Cardiac atrium fibroblast (primary cell): ENCODE results near the gene ZDHHC7. TPM values are rescaled to one million over a fixed set of nuclear protein-coding genes. Genes with fewer than 3 reads are reported as not detected.

Experiments used
- total RNA-seq: library from RNA; depleted of rRNA; stranded (reverse); fragments of >200 nt; gene quantifications from 2 replicates; pipeline ENCODE4 v1.2.3, GENCODE V29; 2015

The ZDHHC7 gene, protein sequence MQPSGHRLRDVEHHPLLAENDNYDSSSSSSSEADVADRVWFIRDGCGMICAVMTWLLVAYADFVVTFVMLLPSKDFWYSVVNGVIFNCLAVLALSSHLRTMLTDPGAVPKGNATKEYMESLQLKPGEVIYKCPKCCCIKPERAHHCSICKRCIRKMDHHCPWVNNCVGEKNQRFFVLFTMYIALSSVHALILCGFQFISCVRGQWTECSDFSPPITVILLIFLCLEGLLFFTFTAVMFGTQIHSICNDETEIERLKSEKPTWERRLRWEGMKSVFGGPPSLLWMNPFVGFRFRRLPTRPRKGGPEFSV
- total RNA-seq, result 43.7 and 45.8 TPM in 2 replicates

DNA sequence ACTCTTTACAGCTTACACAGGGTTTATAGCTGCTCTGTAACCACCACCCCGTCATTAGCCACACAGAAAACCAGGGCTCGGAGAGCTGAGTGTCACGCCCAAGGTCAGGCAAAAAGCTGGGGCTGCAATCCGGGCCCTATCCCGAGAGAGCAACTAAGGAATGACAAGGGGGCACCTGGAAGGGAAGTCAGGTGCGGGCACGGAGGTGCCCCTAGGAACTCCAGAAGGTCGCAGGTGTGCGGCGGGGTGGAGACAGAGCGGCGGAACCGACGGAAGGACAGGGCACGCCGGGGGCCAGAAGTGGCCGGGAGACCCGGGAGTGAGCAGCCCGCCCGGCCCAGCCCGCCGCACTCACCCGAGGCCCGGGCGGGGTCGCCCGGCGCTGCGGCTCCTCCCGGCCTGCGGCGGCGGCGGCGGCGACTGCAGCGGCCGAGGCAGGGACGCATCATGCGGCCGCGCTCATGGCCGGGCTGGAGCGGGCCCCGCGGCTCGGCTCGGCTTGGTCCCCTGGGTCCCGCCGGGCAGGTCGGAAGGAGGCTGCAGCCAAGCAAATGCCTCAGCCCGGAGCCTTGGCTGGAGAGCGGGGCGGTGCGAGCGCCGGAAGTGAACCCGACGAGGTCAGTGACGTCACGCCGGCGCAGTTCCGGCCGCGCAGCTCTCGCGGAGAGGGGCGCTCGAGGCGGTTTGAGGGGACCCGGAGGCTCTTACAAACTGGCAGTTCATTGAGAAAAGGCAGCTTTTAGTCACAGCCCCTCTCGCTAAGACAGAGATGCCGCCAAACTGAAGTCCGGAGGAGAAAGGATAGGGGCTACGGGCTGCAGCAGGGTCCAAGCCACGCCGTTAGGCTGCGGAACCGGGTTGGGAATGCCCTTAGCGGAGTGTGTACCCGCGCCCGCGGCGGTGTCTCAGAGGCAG, at the start of gene ZDHHC7:
Gene ZDHHC7, minus strand, starts transcription at position 605 of the 915 bp plus-strand sequence. CDS start 20,917 bp downstream, outside the sequence.

DNA sequence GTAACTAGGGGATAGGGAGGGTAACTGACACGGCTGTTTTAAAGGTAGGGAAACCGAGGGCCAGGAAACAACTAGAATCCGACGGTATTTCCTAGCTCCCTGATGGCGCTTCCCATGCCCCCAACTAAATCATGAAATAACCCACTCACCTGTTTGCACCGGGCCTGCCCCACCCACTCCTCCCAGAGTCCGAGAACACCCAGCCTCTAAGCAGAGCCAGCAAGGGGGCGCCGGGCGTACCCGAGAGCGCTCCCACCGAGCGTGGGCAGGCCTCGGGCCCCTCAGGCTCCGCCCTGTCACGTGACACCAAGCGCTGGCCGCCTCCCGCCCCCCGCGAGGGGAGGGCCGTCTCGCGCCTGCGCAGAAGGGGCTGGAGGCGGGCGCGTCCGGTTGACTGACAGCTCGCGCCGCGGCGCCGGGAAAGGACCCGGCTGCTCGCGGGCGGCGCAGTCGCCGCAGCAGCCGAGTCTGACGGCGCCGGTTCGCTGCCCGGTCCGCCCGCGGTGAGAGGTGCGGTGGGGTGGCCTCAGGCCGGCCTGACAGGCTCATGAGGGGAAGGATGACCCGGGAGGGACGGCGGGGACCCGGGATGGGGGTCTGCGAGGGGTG, 16.1 kb upstream of the ZDHHC7 start, which contains the start of gene KIAA0513:
Gene KIAA0513, plus strand, starts transcription at position 447 of the 609 bp plus-strand sequence. CDS start 39,277 bp downstream, outside the sequence.

Other genes with a start within 250 kb of the ZDHHC7 start
- gene CRISPLD2, start 191.6 kb downstream of the ZDHHC7 start, total RNA-seq, result 11.6 and 47.8 TPM in 2 replicates
- gene KIAA0513, start 16.3 kb upstream of the ZDHHC7 start, total RNA-seq, result 7.8 and 8.1 TPM in 2 replicates
- not detected in 2 replicates for gene CIBAR2, start 100.9 kb upstream of the ZDHHC7 start, total RNA-seq